ENCODE results near the gene BMP3.

BMP3 gene

DNA sequence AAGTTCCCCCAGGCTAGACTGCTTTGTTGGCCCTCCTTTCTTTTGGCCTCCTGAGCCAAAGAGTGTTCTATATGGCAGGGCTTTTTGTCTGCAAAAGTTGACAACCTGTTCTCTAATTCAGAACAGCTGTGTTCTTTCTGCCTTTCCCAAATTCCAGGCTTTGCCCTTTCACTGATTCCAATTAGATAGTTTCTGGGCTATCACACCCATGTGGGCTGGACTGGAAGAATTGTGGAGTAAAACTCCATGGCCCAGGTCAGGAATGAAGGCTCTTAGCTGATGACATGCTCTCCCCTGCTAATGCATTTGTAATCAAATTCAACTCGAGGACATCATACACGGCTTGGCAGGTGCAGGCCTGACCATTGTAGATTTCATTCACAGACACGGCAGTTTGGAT is 19.4 kb downstream of the BMP3 start:
- TF ChIP-seq, protein P1, sequence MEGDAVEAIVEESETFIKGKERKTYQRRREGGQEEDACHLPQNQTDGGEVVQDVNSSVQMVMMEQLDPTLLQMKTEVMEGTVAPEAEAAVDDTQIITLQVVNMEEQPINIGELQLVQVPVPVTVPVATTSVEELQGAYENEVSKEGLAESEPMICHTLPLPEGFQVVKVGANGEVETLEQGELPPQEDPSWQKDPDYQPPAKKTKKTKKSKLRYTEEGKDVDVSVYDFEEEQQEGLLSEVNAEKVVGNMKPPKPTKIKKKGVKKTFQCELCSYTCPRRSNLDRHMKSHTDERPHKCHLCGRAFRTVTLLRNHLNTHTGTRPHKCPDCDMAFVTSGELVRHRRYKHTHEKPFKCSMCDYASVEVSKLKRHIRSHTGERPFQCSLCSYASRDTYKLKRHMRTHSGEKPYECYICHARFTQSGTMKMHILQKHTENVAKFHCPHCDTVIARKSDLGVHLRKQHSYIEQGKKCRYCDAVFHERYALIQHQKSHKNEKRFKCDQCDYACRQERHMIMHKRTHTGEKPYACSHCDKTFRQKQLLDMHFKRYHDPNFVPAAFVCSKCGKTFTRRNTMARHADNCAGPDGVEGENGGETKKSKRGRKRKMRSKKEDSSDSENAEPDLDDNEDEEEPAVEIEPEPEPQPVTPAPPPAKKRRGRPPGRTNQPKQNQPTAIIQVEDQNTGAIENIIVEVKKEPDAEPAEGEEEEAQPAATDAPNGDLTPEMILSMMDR (IDR thresholded peaks at IDR 0.05), result no peak

DNA sequence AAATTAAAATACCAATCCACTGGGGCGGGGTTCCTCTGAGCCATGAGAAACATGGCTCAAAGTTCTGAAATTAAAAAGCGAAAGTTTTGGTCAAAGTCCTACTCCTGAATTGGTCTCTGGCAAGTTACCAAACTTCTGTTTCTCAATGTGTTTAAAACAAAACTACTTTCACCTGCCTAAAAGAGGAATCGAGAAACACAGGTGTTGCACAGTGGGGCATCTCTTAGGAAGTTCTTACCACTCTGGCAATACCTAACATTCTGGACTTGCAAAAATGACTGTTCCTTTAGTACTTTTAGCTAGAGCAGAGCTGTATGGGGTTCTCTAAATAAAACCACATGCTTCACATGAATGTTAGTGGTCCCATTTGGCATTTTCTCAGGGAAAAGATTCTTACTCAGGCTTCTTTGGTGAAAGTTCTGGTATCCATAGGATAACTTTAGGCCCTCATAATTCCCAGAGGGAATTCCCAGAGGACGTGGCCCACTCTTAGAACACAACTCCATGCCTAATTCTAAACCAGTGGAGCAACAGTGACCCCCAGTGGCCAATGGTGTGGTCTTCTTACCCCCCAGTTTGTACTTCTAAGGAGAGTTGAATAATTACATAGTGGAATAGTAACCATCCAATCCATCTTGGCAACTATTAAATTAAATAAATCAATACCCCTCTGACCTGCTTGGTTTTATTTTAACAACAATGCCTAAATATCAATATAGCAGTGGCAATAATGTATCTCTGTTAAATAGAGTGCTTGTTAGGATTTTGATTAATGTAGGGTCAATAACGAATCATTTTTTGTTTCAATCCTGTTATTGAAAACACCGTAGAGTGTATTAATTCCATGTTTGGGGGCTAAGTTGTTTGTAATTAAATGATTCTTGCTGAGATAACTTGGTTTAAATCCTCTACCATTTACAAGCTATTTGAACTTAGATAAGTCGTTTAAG is 21.9 kb downstream of the BMP3 start:
- TF ChIP-seq, protein P1 (IDR thresholded peaks at IDR 0.05), result peak; percentile 73

DNA sequence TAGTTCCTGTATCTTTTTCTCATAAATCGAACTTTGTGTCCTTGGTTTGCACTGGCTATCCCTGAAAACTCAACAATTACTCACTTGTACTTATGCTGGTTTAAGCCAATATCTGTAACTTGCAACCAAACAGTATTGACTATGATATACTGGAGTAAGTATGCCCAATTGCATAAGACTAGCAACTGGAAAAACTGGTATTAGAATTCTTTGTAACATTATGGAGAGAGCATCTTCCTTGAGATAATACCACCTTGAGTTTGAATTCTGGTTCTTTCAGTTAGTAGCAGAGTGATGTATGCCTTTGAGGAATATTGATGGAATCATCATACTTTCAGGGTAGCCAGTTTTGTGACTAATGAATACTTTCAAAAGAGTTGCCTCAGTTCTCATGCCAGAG is 28.1 kb downstream of the BMP3 start:
- TF ChIP-seq, protein P1 (IDR thresholded peaks at IDR 0.05), result no peak

DNA sequence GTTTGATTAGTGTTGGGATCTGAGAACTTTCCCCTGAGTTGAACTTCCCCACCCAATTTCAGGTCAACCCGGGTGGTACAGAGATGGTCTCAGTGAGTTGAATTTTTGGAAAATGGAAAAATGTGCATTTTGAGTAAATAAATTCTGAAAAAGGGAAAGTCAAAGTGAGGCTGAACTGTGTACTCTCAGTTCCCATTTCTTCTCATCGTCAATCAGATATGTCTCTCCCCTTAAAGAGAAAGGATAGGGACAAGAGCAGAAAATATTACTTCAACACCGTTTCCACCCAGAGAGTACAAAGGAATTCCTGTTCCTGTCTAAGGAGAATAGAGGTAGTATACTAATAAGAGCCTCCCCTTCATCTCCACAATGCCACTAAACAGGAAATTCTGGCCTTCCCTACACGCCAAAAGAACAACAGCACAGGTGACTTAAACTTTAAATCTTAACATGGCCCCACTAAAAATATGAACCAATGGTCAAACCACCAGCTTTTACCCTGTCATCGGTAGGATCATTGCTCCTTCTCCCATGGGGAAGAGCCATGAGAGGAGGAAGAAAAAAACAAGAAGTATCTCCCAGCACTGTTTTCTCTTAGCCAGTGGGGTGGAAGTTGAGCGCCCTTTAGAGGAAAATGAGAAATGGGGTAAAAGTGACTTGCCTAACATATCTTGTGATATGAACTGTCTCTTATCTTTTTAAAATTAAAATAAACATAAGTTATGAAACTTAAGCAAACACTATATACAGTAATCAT is 30.3 kb downstream of the BMP3 start:
- TF ChIP-seq, protein P1 (IDR thresholded peaks at IDR 0.05), result no peak

DNA sequence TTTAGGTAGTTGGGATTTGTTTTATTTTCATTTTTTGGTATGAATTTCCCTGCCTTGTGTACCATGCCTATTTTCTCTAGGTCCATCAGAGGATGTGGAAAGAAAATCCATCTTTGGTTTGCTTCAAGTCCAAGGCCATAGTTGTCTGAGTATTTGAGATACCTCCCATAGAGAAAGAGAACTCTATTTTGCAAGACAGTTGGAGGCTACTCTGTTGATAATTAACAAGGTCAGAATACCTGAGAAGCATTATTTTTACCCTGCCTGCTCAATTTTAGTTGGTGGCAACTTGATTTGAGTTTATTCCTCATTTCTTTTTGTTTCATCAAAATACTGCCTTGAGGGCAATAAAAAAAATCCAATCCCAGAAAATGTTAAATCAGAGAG is 30.8 kb downstream of the BMP3 start:
- TF ChIP-seq, protein P1 (IDR thresholded peaks at IDR 0.05), result no peak

DNA sequence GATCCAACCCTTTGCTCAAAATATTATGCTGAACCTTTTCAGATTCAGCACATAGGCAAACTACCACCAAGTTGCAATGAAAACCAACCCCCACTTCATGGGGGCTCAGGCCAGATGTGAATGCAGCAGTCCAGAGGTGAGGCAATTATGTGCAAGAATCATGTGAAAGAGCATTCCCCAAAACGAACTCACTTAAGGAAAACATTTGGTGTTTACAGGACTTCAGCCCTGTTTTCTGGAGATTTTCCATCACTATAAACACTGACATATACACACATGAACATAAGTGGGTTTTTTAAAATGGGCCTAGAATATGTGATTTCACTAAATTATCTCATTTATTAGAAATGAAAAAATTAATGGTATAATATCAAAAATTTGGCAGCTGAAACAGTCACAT is 31.5 kb downstream of the BMP3 start:
- TF ChIP-seq, protein P1 (IDR thresholded peaks at IDR 0.05), result no peak

DNA sequence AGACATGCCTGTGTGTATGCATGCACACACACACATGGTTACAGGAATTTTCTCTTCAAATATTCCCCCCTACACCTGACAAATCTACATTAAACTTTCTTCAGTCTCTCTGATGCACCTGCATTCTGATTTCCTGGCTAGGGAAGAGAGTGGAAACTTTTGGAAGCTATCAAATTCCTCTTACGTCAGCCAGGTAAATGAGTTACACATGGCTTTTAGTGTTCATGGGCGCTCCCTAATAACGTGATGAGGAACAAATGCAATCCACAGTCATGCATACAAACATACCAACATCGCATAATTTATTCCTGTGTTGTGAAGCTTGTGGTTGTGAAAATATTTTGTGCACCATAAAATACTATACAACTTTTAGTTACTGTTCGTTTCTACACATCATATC is 34.9 kb downstream of the BMP3 start:
- TF ChIP-seq, protein P1 (IDR thresholded peaks at IDR 0.05), result no peak

All from LNCAP (cell line).